KMS-11 (cell line): ENCODE data around the gene EPHX1.

Experiments used
- H2AFZ ChIP-seq: fragments of 200-600 bp; sonication (generic); 2 replicates; pipeline ENCODE4 v1.6.1; 2016; ENCODE audit warnings: antibody characterized with exemption, mixed run types, low read depth
- H3K27ac ChIP-seq: fragments of 200-600 bp; sonication (generic); 2 replicates; pipeline ENCODE4 v1.6.1; 2016; ENCODE audit warnings: mild to moderate bottlenecking, mixed run types
- H3K27me3 ChIP-seq: fragments of 200-600 bp; sonication (generic); 2 replicates; pipeline ENCODE4 v1.6.1; 2017; ENCODE audit warnings: mild to moderate bottlenecking, low read depth, mixed run types, moderate library complexity; ENCODE audit not compliant: insufficient read depth
- H3K36me3 ChIP-seq: fragments of 200-600 bp; sonication (generic); 2 replicates; pipeline ENCODE4 v1.6.1; 2017; ENCODE audit warnings: mild to moderate bottlenecking, mixed run types; ENCODE audit not compliant: insufficient read depth
- H3K4me1 ChIP-seq: fragments of 200-600 bp; sonication (generic); 2 replicates; pipeline ENCODE4 v1.6.1; 2016; ENCODE audit warnings: mild to moderate bottlenecking, low read depth, mixed run types; ENCODE audit not compliant: poor library complexity, severe bottlenecking
- H3K4me2 ChIP-seq: fragments of 200-600 bp; sonication (generic); 2 replicates; pipeline ENCODE4 v1.7.0; 2016; ENCODE audit warnings: mild to moderate bottlenecking, mixed run types
- H3K4me3 ChIP-seq: fragments of 200-600 bp; sonication (generic); IDR thresholded peaks from 2 replicates; pipeline ENCODE4 v1.6.1; 2017; ENCODE audit warnings: low read depth, low read length, mixed read lengths; ENCODE audit not compliant: insufficient read depth
- H3K79me2 ChIP-seq: fragments of 200-600 bp; sonication (generic); 2 replicates; pipeline ENCODE4 v1.6.1; 2016; ENCODE audit warnings: low read depth, mixed run types; ENCODE audit not compliant: insufficient read depth
- H3K9ac ChIP-seq: fragments of 200-600 bp; sonication (generic); 2 replicates; pipeline ENCODE4 v1.6.1; 2016; ENCODE audit warnings: mild to moderate bottlenecking, mixed run types
- H4K20me1 ChIP-seq: fragments of 200-600 bp; sonication (generic); 2 replicates; pipeline ENCODE4 v1.6.1; 2016; ENCODE audit warnings: mild to moderate bottlenecking, mixed run types; ENCODE audit not compliant: insufficient read depth
- TF ChIP-seq, protein P1 (sequence below): fragments of 200-600 bp; sonication (generic); conservative IDR thresholded peaks from 2 replicates; pipeline ENCODE4 v1.6.1; 2017; ENCODE audit warnings: low read depth, mild to moderate bottlenecking, antibody characterized with exemption, low read length, moderate library complexity, mixed read lengths

Gene EPHX1

DNA sequence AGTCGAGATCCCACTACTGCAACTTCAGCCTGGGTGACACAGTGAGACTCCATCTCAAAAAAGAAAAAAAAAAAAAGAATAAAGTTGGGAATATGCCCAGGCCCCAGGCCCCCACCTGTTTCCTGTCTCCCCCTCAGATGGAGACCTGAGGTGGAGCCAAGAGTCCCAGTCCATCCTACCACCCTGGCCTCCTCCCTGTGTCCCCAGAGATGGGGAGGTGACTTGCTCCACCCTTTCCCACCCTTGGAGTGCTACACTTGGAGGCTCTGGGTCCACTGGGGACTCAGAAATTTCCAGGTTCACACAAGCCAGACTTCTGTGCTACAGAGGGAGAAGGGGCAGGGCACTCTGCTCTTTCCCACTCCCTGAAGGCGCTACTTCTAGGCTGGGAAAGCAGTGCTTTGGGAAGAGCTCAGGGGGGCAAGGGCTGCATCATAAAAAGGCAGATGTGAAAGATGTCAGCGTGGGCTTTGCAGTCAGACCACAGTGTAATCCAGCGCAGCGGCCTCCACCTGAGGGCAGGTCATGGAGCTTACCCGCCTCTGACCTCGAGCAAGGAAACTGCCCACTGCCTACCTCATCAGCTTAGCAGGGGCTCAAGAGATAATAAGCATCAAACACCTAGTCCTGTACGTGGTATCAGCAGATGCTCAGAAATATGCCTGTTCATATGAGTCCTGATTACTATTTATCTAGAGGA lies 58.9 kb downstream of the EPHX1 start:
- Histone ChIP-seq H3K27ac (no peak overlapping the region), H3K79me2 (no peaks in the 10 kb centered on the region), H3K4me2 (no peak overlapping the region), H3K36me3 (peaks cover 7% of the 10 kb centered on the region; the same call in 1 of the 2 replicates), H2AFZ (no peak overlapping the region), H3K27me3 (no peaks in the 10 kb centered on the region), H4K20me1 (no peaks in the 10 kb centered on the region), H3K4me1 (no peaks in the 10 kb centered on the region), H3K9ac (no peak overlapping the region), H3K4me3 (no peak overlapping the region)
- TF ChIP-seq, protein P1, sequence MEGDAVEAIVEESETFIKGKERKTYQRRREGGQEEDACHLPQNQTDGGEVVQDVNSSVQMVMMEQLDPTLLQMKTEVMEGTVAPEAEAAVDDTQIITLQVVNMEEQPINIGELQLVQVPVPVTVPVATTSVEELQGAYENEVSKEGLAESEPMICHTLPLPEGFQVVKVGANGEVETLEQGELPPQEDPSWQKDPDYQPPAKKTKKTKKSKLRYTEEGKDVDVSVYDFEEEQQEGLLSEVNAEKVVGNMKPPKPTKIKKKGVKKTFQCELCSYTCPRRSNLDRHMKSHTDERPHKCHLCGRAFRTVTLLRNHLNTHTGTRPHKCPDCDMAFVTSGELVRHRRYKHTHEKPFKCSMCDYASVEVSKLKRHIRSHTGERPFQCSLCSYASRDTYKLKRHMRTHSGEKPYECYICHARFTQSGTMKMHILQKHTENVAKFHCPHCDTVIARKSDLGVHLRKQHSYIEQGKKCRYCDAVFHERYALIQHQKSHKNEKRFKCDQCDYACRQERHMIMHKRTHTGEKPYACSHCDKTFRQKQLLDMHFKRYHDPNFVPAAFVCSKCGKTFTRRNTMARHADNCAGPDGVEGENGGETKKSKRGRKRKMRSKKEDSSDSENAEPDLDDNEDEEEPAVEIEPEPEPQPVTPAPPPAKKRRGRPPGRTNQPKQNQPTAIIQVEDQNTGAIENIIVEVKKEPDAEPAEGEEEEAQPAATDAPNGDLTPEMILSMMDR, result no peak

DNA sequence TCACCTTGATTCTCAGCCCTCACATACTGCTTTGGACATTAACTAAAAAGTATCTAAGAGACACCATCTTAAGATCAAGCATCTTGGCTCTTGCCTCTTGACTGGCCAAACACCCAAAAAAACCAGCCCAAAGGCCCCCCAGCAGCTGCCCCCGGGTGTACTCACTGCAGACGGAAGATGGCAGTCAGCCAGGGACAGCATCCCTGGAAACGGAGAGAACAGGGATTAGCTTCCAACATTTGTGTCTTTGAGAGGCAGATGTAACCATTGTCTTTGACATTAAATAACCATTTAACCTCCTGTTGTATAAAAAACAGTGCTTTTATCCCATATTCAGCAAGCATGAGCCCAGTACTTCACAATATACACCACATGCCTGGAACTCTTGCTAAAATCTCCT lies 61.0 kb downstream of the EPHX1 start:
- no peak overlapping the region for H3K4me3 ChIP-seq
- no peaks in the 10 kb centered on the region for H3K27me3 ChIP-seq
- no peak overlapping the region for H3K27ac ChIP-seq
- H3K4me2 ChIP-seq, result no peak overlapping the region
- TF ChIP-seq, protein P1, result no peak
- H3K36me3 ChIP-seq, result peaks cover 7% of the 10 kb centered on the region; the same call in 1 of the 2 replicates
- H3K9ac ChIP-seq, result no peak overlapping the region
- H3K79me2 ChIP-seq, result no peaks in the 10 kb centered on the region
- H3K4me1 ChIP-seq, result peaks cover 8% of the 10 kb centered on the region
- no peak overlapping the region for H2AFZ ChIP-seq
- H4K20me1 ChIP-seq, result no peaks in the 10 kb centered on the region

DNA sequence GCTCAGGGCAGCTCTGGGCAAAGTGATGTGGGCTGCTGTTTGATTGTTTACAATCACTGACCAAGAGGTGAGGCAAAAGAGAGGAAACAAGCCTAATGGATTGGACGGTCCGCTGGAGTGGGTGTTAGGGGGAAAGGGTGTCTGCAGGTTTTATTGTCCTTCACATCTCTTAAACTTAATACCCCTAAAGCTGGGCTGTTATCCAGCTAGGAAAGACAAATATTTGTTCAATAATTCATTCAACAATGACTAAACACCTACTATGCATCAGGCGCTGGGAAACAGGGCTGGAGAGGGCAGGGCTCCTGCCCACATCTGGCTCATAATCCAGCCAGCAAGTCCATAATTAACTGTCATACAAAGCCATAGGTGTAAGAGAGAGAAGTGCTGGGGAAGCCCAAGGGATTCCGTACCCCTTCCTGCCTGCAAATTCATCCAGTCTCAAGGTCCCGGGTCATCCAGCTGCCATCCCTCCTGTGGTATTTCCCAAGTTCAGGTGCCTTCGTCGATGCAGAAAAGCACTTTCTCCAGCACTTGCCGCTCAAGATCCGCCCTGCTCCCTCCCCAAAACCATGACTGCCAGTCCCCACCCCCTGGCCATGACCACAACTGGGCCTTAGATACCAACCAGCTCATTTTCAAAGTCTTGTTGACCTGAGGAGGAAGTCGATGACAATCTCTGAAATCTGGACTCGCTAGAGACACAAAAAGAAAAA lies 61.6 kb downstream of the EPHX1 start:
- H3K4me3 ChIP-seq, result no peak overlapping the region
- H3K4me2 ChIP-seq, result no peak overlapping the region
- H2AFZ ChIP-seq, result no peak overlapping the region
- TF ChIP-seq, protein P1, result no peak
- H4K20me1 ChIP-seq, result no peaks in the 10 kb centered on the region
- peaks cover 12% of the 10 kb centered on the region for H3K4me1 ChIP-seq
- H3K36me3 ChIP-seq, result peaks cover 7% of the 10 kb centered on the region; the same call in 1 of the 2 replicates
- no peak overlapping the region for H3K27ac ChIP-seq
- H3K27me3 ChIP-seq, result no peaks in the 10 kb centered on the region
- H3K79me2 ChIP-seq, result no peaks in the 10 kb centered on the region
- H3K9ac ChIP-seq, result no peak overlapping the region

DNA sequence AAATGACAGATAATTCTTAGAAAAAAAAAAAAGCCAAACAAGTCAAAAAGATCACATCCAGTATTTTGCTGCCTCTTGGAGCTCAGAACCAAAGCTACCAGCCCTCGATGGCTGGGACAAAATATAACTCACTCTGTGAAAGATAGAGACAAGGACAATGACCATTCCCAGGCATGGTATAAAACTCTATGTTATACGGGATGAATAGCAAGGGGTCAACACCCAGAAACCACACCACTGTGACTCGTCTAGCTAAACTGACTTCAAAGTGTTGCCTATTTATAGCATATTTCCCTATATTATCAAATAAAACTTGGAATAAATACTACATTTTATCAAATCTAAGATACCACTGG lies 62.1 kb downstream of the EPHX1 start:
- TF ChIP-seq, protein P1, result no peak
- H2AFZ ChIP-seq, result no peak overlapping the region
- no peak overlapping the region for H3K4me3 ChIP-seq
- no peaks in the 10 kb centered on the region for H4K20me1 ChIP-seq
- peaks cover 12% of the 10 kb centered on the region for H3K4me1 ChIP-seq
- no peak overlapping the region for H3K9ac ChIP-seq
- no peak overlapping the region for H3K4me2 ChIP-seq
- H3K27me3 ChIP-seq, result no peaks in the 10 kb centered on the region
- no peaks in the 10 kb centered on the region for H3K79me2 ChIP-seq
- no peak overlapping the region for H3K27ac ChIP-seq
- H3K36me3 ChIP-seq, result peaks cover 7% of the 10 kb centered on the region; the same call in 1 of the 2 replicates
